ENCODE measurements around the gene PRDX5.

DNA sequence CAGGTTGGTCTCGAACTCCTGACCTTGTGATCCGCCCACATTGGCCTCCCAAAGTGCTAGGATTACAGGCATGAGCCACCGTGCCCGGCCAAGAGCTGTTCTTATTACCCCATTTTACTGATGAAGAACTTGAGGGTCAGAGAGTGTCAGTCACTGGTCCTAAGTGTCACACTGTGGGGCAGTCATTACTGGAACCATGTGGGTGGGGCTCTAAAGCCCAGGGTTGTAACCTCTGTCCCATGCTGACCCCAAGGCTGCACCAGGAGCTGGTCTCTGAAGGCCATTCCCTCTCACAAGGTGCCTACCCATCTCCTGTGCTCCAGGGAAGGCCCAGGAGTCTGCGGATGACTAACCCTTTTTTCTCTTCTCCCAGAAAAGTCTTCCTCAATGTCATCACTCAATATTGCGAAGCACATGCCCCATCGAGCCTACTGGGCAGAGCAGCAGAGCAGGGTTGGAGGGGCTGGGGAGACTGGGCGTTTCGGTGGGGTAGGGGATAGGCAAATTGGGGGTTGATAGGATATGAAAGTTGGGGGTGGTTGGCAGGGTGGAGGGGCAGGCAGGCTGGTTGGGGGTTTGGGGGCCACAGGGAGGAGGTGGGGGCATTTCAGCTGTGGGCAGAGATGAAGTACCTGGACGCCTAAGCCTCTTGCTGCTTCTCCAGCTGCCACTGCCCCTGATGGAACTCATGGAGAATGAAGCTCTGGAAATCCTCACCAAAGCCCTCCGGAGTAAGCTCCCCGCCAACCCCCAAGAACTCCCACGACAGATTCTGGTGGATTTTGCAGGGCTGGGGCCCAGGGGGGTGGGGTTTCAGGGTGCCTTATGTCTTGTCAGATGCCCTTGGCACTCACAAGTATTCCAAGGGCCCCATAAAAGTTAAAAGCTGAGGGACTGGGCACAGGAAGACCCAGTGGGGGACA, 14.6 kb upstream of the PRDX5 start:
- no peak for TF ChIP-seq EZH2phosphoT487 (IDR thresholded peaks at IDR 0.05; ENCODE audit: borderline replicate concordance)
- TF ChIP-seq, protein P1, sequence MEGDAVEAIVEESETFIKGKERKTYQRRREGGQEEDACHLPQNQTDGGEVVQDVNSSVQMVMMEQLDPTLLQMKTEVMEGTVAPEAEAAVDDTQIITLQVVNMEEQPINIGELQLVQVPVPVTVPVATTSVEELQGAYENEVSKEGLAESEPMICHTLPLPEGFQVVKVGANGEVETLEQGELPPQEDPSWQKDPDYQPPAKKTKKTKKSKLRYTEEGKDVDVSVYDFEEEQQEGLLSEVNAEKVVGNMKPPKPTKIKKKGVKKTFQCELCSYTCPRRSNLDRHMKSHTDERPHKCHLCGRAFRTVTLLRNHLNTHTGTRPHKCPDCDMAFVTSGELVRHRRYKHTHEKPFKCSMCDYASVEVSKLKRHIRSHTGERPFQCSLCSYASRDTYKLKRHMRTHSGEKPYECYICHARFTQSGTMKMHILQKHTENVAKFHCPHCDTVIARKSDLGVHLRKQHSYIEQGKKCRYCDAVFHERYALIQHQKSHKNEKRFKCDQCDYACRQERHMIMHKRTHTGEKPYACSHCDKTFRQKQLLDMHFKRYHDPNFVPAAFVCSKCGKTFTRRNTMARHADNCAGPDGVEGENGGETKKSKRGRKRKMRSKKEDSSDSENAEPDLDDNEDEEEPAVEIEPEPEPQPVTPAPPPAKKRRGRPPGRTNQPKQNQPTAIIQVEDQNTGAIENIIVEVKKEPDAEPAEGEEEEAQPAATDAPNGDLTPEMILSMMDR (conservative IDR thresholded peaks at IDR 0.05; ENCODE audit: low read length): no peak
